HEK293 (cell line): ENCODE data around the gene MTUS2.

Source experiments
- CTCF ChIA-PET: fragments of 350-600 bp; formaldehyde crosslinking; extraction: SDS; loops from one replicate; lab custom pipeline; 2021; ENCODE audit warnings: antibody characterized with exemption; lab: Yijun Ruan, JAX
- POLR2A ChIA-PET: fragments of 300-600 bp; formaldehyde crosslinking; extraction: SDS; loops from one replicate; lab custom pipeline; 2020; ENCODE audit warnings: antibody characterized with exemption, inconsistent platforms; lab: Yijun Ruan, JAX
- H3K27ac ChIP-seq: fragments of 200-500 bp; sonication (Bioruptor generic); 2 replicates; pipeline ENCODE4 v1.5.1; 2014; ENCODE audit warnings: low read depth, low read length, control low read depth, inconsistent platforms; ENCODE audit errors: extremely low read depth
- H3K36me3 ChIP-seq, 2 experiments: fragments of 200-500 bp in 1 of 2; sonication (Bioruptor generic) in 1 of 2; 1 replicate in 1 of 2; 2 replicates in 1 of 2; pipeline ENCODE4 v1.5.1; 2014 to 2017; ENCODE audit warnings: inconsistent platforms in 2 of 2, low read length in 2 of 2; ENCODE audit not compliant: control insufficient read depth in 2 of 2, insufficient read depth in 1 of 2
- H3K4me1 ChIP-seq: fragments of 200-500 bp; sonication (Bioruptor generic); 2 replicates; pipeline ENCODE4 v1.5.1; 2014; ENCODE audit warnings: mild to moderate bottlenecking, low read length, inconsistent platforms; ENCODE audit not compliant: control insufficient read depth, insufficient read depth
- H3K4me3 ChIP-seq: 2 replicates; pipeline ENCODE4 v1.5.1; 2011; ENCODE audit warnings: low read depth, mild to moderate bottlenecking, control low read depth, low read length, moderate library complexity
- H3K9me3 ChIP-seq: fragments of 200-500 bp; sonication (Bioruptor generic); 2 replicates; pipeline ENCODE4 v1.5.1; 2014; ENCODE audit warnings: low read depth, low read length, inconsistent platforms; ENCODE audit not compliant: control insufficient read depth, insufficient read depth
- GLIS2 ChIP-seq: fragments of 450-650 bp; formaldehyde crosslinking; IDR thresholded peaks from 2 replicates; pipeline ENCODE4 v1.5.1; 2016; ENCODE audit warnings: missing biosample characterization, missing genetic modification characterization
- KLF10 ChIP-seq: fragments of 450-650 bp; IDR thresholded peaks from 2 replicates; pipeline ENCODE4 v1.5.1; 2018; ENCODE audit warnings: missing biosample characterization, mild to moderate bottlenecking, missing genetic modification characterization
- KLF16 ChIP-seq: fragments of 450-650 bp; formaldehyde crosslinking; IDR thresholded peaks from 2 replicates; pipeline ENCODE4 v1.5.1; 2017; ENCODE audit warnings: missing biosample characterization, missing genetic modification characterization
- KLF7 ChIP-seq: fragments of 450-650 bp; formaldehyde crosslinking; IDR thresholded peaks from 2 replicates; pipeline ENCODE4 v1.5.1; 2016; ENCODE audit warnings: missing biosample characterization, missing genetic modification characterization, borderline replicate concordance
- OSR2 ChIP-seq: fragments of 450-650 bp; formaldehyde crosslinking; IDR thresholded peaks from 2 replicates; pipeline ENCODE4 v1.5.1; 2016; ENCODE audit warnings: missing biosample characterization, missing genetic modification characterization
- SP2 ChIP-seq: fragments of 450-650 bp; formaldehyde crosslinking; IDR thresholded peaks from 2 replicates; pipeline ENCODE4 v1.5.1; 2016; ENCODE audit warnings: missing biosample characterization, missing genetic modification characterization
- ZFP69B ChIP-seq: fragments of 450-650 bp; formaldehyde crosslinking; IDR thresholded peaks from 2 replicates; pipeline ENCODE4 v1.5.1; 2016; ENCODE audit warnings: missing biosample characterization, missing genetic modification characterization
- ZNF157 ChIP-seq: fragments of 450-650 bp; formaldehyde crosslinking; IDR thresholded peaks from 2 replicates; pipeline ENCODE4 v1.5.1; 2016; ENCODE audit warnings: missing biosample characterization, missing genetic modification characterization
- ZNF174 ChIP-seq: fragments of 450-650 bp; formaldehyde crosslinking; IDR thresholded peaks from 2 replicates; pipeline ENCODE4 v1.5.0; 2017; ENCODE audit warnings: missing biosample characterization, mild to moderate bottlenecking, missing genetic modification characterization
- ZNF211 ChIP-seq: fragments of 450-650 bp; formaldehyde crosslinking; IDR thresholded peaks from 2 replicates; pipeline ENCODE4 v1.5.1; 2016; ENCODE audit warnings: low read depth, missing biosample characterization, missing genetic modification characterization
- ZNF221 ChIP-seq: fragments of 450-650 bp; formaldehyde crosslinking; IDR thresholded peaks from 2 replicates; pipeline ENCODE4 v1.5.1; 2017; ENCODE audit warnings: missing biosample characterization, missing genetic modification characterization, borderline replicate concordance
- ZNF350 ChIP-seq: fragments of 450-650 bp; formaldehyde crosslinking; IDR thresholded peaks from 2 replicates; pipeline ENCODE4 v1.5.0; 2017; ENCODE audit warnings: missing biosample characterization, mild to moderate bottlenecking, missing genetic modification characterization
- ZNF423 ChIP-seq: fragments of 450-650 bp; formaldehyde crosslinking; IDR thresholded peaks from 2 replicates; pipeline ENCODE4 v1.5.1; 2016; ENCODE audit warnings: missing biosample characterization, missing genetic modification characterization
- ZNF571 ChIP-seq: fragments of 450-650 bp; formaldehyde crosslinking; IDR thresholded peaks from 2 replicates; pipeline ENCODE4 v1.5.0; 2017; ENCODE audit warnings: missing biosample characterization, missing genetic modification characterization
- ZNF776 ChIP-seq: fragments of 450-650 bp; formaldehyde crosslinking; IDR thresholded peaks from 2 replicates; pipeline ENCODE4 v1.5.0; 2017; ENCODE audit warnings: missing biosample characterization, missing genetic modification characterization, borderline replicate concordance
- TF ChIP-seq, protein P1 (sequence below): fragments of 450-650 bp; formaldehyde crosslinking; IDR thresholded peaks from 2 replicates; pipeline ENCODE4 v1.5.1; 2016; ENCODE audit warnings: missing biosample characterization, missing genetic modification characterization
- TF ChIP-seq, protein P2 (sequence below): sonication (generic); formaldehyde crosslinking; IDR thresholded peaks from 2 replicates; pipeline ENCODE4 v1.8.1; 2022; ENCODE audit warnings: mild to moderate bottlenecking, moderate library complexity, missing genetic modification reagents
- TF ChIP-seq, protein P3 (sequence below): fragments of 450-650 bp; formaldehyde crosslinking; IDR thresholded peaks from 2 replicates; pipeline ENCODE4 v1.5.1; 2017; ENCODE audit warnings: missing biosample characterization, mild to moderate bottlenecking, missing genetic modification characterization, moderate library complexity
- TF ChIP-seq, protein P4 (sequence below): fragments of 450-650 bp; formaldehyde crosslinking; IDR thresholded peaks from 2 replicates; pipeline ENCODE4 v1.5.0; 2017; ENCODE audit warnings: missing biosample characterization, missing genetic modification characterization, borderline replicate concordance

The MTUS2 gene

DNA sequence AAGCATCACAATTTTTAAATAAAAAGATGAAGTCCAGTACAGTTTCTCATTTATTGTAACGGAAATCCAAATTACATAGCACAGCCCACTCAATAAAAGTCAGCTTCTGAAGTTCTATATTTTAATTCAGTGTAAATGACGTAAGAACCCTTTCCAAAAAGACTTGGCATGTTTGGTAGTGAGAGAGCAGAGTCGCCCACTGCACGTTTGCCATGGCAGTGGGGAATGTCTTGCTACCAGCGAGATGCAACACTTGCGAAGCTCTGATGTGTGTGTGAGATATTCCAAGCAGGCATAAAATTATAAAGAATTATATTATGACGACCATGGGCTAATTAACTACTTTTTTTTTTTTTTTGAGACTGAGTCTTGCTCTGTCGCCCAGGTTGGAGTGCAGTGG is 585.3 kb downstream of the MTUS2 start:
- CTCF ChIA-PET, result no interaction called here
- POLR2A ChIA-PET, result no interaction called here

DNA sequence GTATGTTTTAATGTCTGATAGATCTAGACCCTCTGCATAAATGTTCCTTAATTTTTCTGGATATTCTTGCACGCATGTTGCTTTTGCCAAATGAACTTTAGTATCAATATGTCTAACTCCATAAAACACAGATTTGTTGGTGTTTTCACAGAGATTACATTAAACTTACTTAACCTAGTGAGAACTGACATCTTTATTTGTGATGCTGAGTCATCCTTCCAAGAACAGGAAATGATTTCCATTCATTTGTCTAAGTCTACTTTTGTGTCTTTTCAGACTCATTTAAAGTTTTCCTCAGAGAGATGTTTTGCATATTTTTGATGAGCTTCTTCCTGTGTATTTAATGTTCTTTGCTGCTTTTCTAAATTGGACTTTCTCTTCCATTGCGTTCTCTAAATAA is 591.3 kb downstream of the MTUS2 start:
- CTCF ChIA-PET, result interaction anchor here (0.6 kb wide), 1 partner anchor 598 kb away, joined by 3 read pairs; no protein-coding TSS in a partner anchor
- Histone ChIP-seq H3K4me1 (no peaks in the 10 kb centered on the region), H3K27ac (no peak overlapping the region), H3K36me3 (no peaks in the 10 kb centered on the region), H3K4me3 (no peak overlapping the region), H3K9me3 (no peaks in the 10 kb centered on the region)
- POLR2A ChIA-PET, result no interaction called here
- no peak for TF ChIP-seq ZFP69B
- TF ChIP-seq OSR2 (tag by site-specific recombination), result no peak
- no peak for TF ChIP-seq ZNF221 (tag by site-specific recombination)
- TF ChIP-seq, protein P1, sequence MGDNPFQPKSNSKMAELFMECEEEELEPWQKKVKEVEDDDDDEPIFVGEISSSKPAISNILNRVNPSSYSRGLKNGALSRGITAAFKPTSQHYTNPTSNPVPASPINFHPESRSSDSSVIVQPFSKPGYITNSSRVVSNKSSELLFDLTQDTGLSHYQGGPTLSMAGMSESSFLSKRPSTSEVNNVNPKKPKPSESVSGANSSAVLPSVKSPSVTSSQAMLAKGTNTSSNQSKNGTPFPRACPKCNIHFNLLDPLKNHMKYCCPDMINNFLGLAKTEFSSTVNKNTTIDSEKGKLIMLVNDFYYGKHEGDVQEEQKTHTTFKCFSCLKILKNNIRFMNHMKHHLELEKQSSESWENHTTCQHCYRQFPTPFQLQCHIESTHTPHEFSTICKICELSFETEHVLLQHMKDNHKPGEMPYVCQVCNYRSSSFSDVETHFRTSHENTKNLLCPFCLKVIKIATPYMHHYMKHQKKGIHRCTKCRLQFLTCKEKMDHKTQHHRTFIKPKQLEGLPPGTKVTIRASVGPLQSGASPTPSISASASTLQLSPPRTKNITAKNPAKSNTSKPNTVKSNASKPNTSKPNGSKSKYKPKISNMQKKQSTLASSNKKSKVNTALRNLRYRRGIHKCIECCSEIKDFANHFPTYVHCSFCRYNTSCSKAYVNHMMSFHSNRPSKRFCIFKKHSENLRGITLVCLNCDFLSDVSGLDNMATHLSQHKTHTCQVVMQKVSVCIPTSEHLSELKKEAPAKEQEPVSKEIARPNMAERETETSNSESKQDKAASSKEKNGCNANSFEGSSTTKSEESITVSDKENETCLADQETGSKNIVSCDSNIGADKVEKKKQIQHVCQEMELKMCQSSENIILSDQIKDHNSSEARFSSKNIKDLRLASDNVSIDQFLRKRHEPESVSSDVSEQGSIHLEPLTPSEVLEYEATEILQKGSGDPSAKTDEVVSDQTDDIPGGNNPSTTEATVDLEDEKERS, result no peak
- TF ChIP-seq ZNF776, result no peak

More for the DNA sequence above, 585.3 kb downstream of the MTUS2 start:
- Histone ChIP-seq H3K27ac (no peak overlapping the region), H3K36me3 (no peaks in the 10 kb centered on the region), H3K9me3 (no peaks in the 10 kb centered on the region), H3K4me3 (no peak overlapping the region), H3K4me1 (no peaks in the 10 kb centered on the region; the same call in 1 of the 2 replicates)
- TF ChIP-seq KLF10 (tag by site-specific recombination), result no peak
- TF ChIP-seq SP2 (tag by site-specific recombination), result no peak
- TF ChIP-seq KLF16 (tag by site-specific recombination), result no peak
- TF ChIP-seq ZNF174 (tag by site-specific recombination), result no peak
- TF ChIP-seq ZNF350, result no peak
- no peak for TF ChIP-seq ZNF423 (tag by site-specific recombination)
- TF ChIP-seq KLF7 (tag by site-specific recombination), result no peak
- TF ChIP-seq ZNF157 (tag by site-specific recombination), result no peak
- no peak for TF ChIP-seq ZNF211 (tag by site-specific recombination)
- TF ChIP-seq, protein P2, sequence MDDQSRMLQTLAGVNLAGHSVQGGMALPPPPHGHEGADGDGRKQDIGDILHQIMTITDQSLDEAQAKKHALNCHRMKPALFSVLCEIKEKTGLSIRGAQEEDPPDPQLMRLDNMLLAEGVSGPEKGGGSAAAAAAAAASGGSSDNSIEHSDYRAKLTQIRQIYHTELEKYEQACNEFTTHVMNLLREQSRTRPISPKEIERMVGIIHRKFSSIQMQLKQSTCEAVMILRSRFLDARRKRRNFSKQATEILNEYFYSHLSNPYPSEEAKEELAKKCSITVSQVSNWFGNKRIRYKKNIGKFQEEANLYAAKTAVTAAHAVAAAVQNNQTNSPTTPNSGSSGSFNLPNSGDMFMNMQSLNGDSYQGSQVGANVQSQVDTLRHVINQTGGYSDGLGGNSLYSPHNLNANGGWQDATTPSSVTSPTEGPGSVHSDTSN, result no peak
- no peak for TF ChIP-seq GLIS2
- no peak for TF ChIP-seq ZNF571 (tag by site-specific recombination)
- TF ChIP-seq, protein P3, sequence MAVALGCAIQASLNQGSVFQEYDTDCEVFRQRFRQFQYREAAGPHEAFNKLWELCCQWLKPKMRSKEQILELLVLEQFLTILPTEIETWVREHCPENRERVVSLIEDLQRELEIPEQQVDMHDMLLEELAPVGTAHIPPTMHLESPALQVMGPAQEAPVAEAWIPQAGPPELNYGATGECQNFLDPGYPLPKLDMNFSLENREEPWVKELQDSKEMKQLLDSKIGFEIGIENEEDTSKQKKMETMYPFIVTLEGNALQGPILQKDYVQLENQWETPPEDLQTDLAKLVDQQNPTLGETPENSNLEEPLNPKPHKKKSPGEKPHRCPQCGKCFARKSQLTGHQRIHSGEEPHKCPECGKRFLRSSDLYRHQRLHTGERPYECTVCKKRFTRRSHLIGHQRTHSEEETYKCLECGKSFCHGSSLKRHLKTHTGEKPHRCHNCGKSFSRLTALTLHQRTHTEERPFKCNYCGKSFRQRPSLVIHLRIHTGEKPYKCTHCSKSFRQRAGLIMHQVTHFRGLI (tag by site-specific recombination), result no peak
- TF ChIP-seq, protein P4, sequence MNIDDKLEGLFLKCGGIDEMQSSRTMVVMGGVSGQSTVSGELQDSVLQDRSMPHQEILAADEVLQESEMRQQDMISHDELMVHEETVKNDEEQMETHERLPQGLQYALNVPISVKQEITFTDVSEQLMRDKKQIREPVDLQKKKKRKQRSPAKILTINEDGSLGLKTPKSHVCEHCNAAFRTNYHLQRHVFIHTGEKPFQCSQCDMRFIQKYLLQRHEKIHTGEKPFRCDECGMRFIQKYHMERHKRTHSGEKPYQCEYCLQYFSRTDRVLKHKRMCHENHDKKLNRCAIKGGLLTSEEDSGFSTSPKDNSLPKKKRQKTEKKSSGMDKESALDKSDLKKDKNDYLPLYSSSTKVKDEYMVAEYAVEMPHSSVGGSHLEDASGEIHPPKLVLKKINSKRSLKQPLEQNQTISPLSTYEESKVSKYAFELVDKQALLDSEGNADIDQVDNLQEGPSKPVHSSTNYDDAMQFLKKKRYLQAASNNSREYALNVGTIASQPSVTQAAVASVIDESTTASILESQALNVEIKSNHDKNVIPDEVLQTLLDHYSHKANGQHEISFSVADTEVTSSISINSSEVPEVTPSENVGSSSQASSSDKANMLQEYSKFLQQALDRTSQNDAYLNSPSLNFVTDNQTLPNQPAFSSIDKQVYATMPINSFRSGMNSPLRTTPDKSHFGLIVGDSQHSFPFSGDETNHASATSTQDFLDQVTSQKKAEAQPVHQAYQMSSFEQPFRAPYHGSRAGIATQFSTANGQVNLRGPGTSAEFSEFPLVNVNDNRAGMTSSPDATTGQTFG (tag by site-specific recombination), result no peak
